ENCODE results near the gene ZDHHC13. TPM values are rescaled to one million over a fixed set of nuclear protein-coding genes. Genes with fewer than 3 reads are reported as not detected.

The ZDHHC13 gene
- total and polyA plus RNA-seq, 4 donors = 1.2 to 8.2 (median 2.7) TPM

DNA sequence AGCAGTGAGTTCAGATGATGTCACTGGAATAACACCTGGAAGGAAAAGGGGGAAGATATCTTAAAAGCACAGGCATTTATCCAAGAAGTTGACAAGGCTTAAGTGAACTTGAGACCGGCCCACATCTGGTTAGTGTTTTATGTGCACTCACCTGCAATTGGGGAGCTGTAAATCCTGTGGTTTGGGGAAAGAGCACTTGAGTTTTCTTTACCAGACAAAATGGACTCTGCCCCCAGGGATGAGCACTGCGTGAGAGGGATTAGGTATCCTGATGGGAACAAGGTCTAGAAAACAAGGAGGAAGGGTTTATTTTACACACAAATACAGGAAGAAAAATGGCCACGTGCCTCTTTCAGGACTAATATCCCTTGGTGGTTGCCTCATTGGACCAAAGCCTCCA, 108.6 kb downstream of the ZDHHC13 start:
- Histone ChIP-seq H3K4me3 (ENCODE audit: low read depth in 1 of 3, low read length in 3 of 3) (no peak overlapping the region), H3K36me3 (ENCODE audit: control insufficient read depth in 4 of 4, insufficient read depth in 3 of 4, low read depth in 1 of 4, low read length in 3 of 4) (no peaks in the 10 kb centered on the region)
- 90% methylated on average over 3 of the region's 3 CpGs for WGBS

More for the DNA sequence above, 108.6 kb downstream of the ZDHHC13 start:
- Histone ChIP-seq H3K27me3 (ENCODE audit: control insufficient read depth in 4 of 4, insufficient read depth in 4 of 4, low read length in 3 of 4) (no peaks in the 10 kb centered on the region), H3K4me1 (ENCODE audit: control insufficient read depth in 4 of 4, insufficient read depth in 4 of 4, low read length in 3 of 4) (no peaks in the 10 kb centered on the region), H3K27ac (ENCODE audit: low read depth in 1 of 2, low read length in 2 of 2) (no peak overlapping the region), H3K9me3 (ENCODE audit: control insufficient read depth in 4 of 4, low read length in 3 of 4) (no peaks in the 10 kb centered on the region), H3K9ac (ENCODE audit: low read depth in 1 of 2, low read length in 2 of 2) (no peak overlapping the region)
- DNase-seq (ENCODE audit: low spot score) = no peak
- TF ChIP-seq GABPA (IDR thresholded peaks at IDR 0.05 in 1 of 2, conservative IDR thresholded peaks at IDR 0.05 in 1 of 2) (no peak), RXRA (IDR thresholded peaks at IDR 0.05) (no peak), YY1 (IDR thresholded peaks at IDR 0.05) (no peak), NR2F2 (IDR thresholded peaks at IDR 0.05) (no peak), ZBTB33 (IDR thresholded peaks at IDR 0.05) (no peak), SP1 (IDR thresholded peaks at IDR 0.05) (no peak), FOXA2 (IDR thresholded peaks at IDR 0.05) (no peak), TAF1 (conservative IDR thresholded peaks at IDR 0.05) (no peak), JUND (IDR thresholded peaks at IDR 0.05) (no peak), CTCF (IDR thresholded peaks at IDR 0.05; ENCODE audit: low read depth, low read length, missing input control) (no peak), EGR1 (IDR thresholded peaks at IDR 0.05; ENCODE audit: low read depth in 2 of 2) (no peak), HNF4A (conservative IDR thresholded peaks at IDR 0.05) (no peak), FOXA1 (IDR thresholded peaks at IDR 0.05) (no peak), HNF4G (IDR thresholded peaks at IDR 0.05) (no peak)
- TF ChIP-seq, protein P1, sequence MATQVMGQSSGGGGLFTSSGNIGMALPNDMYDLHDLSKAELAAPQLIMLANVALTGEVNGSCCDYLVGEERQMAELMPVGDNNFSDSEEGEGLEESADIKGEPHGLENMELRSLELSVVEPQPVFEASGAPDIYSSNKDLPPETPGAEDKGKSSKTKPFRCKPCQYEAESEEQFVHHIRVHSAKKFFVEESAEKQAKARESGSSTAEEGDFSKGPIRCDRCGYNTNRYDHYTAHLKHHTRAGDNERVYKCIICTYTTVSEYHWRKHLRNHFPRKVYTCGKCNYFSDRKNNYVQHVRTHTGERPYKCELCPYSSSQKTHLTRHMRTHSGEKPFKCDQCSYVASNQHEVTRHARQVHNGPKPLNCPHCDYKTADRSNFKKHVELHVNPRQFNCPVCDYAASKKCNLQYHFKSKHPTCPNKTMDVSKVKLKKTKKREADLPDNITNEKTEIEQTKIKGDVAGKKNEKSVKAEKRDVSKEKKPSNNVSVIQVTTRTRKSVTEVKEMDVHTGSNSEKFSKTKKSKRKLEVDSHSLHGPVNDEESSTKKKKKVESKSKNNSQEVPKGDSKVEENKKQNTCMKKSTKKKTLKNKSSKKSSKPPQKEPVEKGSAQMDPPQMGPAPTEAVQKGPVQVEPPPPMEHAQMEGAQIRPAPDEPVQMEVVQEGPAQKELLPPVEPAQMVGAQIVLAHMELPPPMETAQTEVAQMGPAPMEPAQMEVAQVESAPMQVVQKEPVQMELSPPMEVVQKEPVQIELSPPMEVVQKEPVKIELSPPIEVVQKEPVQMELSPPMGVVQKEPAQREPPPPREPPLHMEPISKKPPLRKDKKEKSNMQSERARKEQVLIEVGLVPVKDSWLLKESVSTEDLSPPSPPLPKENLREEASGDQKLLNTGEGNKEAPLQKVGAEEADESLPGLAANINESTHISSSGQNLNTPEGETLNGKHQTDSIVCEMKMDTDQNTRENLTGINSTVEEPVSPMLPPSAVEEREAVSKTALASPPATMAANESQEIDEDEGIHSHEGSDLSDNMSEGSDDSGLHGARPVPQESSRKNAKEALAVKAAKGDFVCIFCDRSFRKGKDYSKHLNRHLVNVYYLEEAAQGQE (IDR thresholded peaks at IDR 0.05) = no peak
- TF ChIP-seq, protein P2, sequence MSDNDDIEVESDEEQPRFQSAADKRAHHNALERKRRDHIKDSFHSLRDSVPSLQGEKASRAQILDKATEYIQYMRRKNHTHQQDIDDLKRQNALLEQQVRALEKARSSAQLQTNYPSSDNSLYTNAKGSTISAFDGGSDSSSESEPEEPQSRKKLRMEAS (IDR thresholded peaks at IDR 0.05) = no peak

Other genes with a start within 250 kb of the ZDHHC13 start
- gene MRGPRX1, start 177.8 kb upstream of the ZDHHC13 start, total RNA-seq = not detected
- gene MRGPRX1, start 177.8 kb upstream of the ZDHHC13 start, polyA plus RNA-seq = not detected
- gene MRGPRX2, start 56.5 kb upstream of the ZDHHC13 start, total RNA-seq = not detected
- gene MRGPRX2, start 56.5 kb upstream of the ZDHHC13 start, polyA plus RNA-seq = not detected
- gene CSRP3, start 84.8 kb downstream of the ZDHHC13 start, total RNA-seq = under 1 TPM in 1 of 2 donors, not detected in 1; 0.08 TPM
- gene CSRP3, start 84.8 kb downstream of the ZDHHC13 start, polyA plus RNA-seq = not detected
- 1 to 10 TPM in 1 of 2 donors, not detected in 1; 9.6 TPM for gene E2F8, start 123.8 kb downstream of the ZDHHC13 start, total RNA-seq
- under 1 TPM; 0.14 to 0.66 TPM for gene E2F8, start 123.8 kb downstream of the ZDHHC13 start, polyA plus RNA-seq